Lung (tissue), 12 donors: Measurements from ENCODE around the gene PRG2. TPM values are rescaled to one million over a fixed set of nuclear protein-coding genes. Genes with fewer than 3 reads are reported as not detected.

Source experiments
- ATAC-seq: fragments of 200-7000 bp; cut with Tn5 transposase; one replicate; pipeline ENCODE4 v1.9.1; 2020; ENCODE audit warnings: moderate number of reproducible peaks; ENCODE audit not compliant: insufficient read depth, low FRiP score
- DNase-seq, 3 donors: peaks; one replicate each; pipeline ENCODE4 v3.0.0-alpha.2; 2013 to 2017
- H3K27ac ChIP-seq, 2 donors: one replicate each; pipeline ENCODE4 v1.5.1; 2013; ENCODE audit warnings: mild to moderate bottlenecking in 2 of 2, moderate library complexity in 2 of 2, control low read depth in 1 of 2, inconsistent platforms in 1 of 2, low read depth in 1 of 2, low read length in 1 of 2
- H3K27me3 ChIP-seq, 3 donors: one replicate each; pipeline ENCODE4 v1.5.1; 2013; ENCODE audit warnings: low read length in 2 of 3; ENCODE audit not compliant: control insufficient read depth in 3 of 3, insufficient read depth in 3 of 3
- H3K36me3 ChIP-seq, 4 donors: one replicate each; pipeline ENCODE4 v1.5.1; 2013; ENCODE audit warnings: low read length in 4 of 4, mild to moderate bottlenecking in 1 of 4, moderate library complexity in 1 of 4; ENCODE audit not compliant: control insufficient read depth in 4 of 4, insufficient read depth in 4 of 4
- H3K4me1 ChIP-seq, 5 donors: one replicate each; pipeline ENCODE4 v1.5.1; 2013; ENCODE audit warnings: low read length in 5 of 5, mild to moderate bottlenecking in 2 of 5, moderate library complexity in 1 of 5; ENCODE audit not compliant: control insufficient read depth in 5 of 5, insufficient read depth in 5 of 5
- H3K4me3 ChIP-seq: one replicate; pipeline ENCODE4 v1.5.1; 2013; ENCODE audit warnings: mild to moderate bottlenecking, control low read depth, moderate library complexity
- H3K9ac ChIP-seq, 2 donors: one replicate each; pipeline ENCODE4 v1.5.1; 2013; ENCODE audit warnings: low read length in 2 of 2, control low read depth in 1 of 2; ENCODE audit not compliant: insufficient read depth in 1 of 2
- H3K9me3 ChIP-seq, 4 donors: one replicate each; pipeline ENCODE4 v1.5.1; 2013; ENCODE audit warnings: low read length in 3 of 4, mild to moderate bottlenecking in 1 of 4, moderate library complexity in 1 of 4; ENCODE audit not compliant: control insufficient read depth in 4 of 4, insufficient read depth in 3 of 4
- WGBS, 2 donors: extraction: QIAGEN DNeasy Blood & Tissue Kit; methylation state at CpG; one replicate each; pipeline ENCODE4 v1.1.7; 2013; 5-methylcytosine and 5-hydroxymethylcytosine counted together
- polyA plus RNA-seq, 2 donors: library from polyadenylated mRNA; stranded (reverse); fragments of 200-250 nt; gene quantifications; one replicate each; pipeline ENCODE4 v1.2.1, GENCODE V29; 2013
- total RNA-seq, 2 donors: library from RNA; depleted of rRNA in 1 of 2; stranded (reverse); fragments of >200 nt in 1 of 2; gene quantifications; one replicate each; pipeline ENCODE4 v1.2.1, GENCODE V29; 2014 to 2021
- TF ChIP-seq, protein P1 (sequence below): IDR thresholded peaks from 2 replicates; pipeline ENCODE4 v1.5.1; 2012; ENCODE audit warnings: mild to moderate bottlenecking; ENCODE audit errors: control extremely low read depth, extremely low read depth
- donor health status: control.
- donor health status: control.
- donor health status: Bipolar disorder and iron deficiency.
- donor health status: healthy.
- donor health status: DM: yes; HTN: yes; CAD: no.

Gene PRG2
- total and polyA plus RNA-seq, 4 donors = 0.68 to 5.3 (median 0.83) TPM

DNA sequence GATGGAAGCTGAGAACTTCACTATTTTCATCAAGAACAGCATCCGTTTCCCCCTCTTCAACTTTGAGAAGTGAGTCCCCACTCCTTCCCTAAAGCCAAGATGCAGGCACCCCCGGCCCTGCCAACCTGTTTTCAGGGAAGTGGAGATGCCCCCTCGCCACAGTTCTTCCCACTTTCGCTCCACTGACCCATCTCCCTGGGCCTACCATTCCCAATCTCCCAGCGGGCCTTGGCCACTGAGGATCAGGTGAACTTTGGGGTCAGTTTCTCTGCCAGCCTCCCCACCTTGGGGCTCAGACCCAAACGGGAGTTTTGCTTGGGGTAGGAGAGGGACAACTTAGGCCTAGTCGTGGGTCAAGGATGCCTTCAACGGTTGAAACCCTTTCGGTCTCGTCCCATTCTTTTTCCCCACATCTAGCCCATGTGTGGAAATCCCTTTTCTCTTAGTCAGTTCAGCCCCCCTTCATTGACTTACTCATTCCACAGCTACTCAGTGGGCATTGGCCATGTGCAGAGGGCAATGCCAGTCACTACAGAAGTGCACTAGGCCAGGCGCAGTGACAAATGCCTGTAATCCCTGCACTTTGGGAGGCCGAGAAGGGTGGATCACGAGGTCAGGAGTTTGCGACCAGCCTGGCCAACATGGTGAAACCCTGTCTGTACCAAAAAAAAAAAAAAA lies 41.7 kb downstream of the PRG2 start:
- ATAC-seq (no peak), DNase-seq (no peak)
- TF ChIP-seq, protein P1, sequence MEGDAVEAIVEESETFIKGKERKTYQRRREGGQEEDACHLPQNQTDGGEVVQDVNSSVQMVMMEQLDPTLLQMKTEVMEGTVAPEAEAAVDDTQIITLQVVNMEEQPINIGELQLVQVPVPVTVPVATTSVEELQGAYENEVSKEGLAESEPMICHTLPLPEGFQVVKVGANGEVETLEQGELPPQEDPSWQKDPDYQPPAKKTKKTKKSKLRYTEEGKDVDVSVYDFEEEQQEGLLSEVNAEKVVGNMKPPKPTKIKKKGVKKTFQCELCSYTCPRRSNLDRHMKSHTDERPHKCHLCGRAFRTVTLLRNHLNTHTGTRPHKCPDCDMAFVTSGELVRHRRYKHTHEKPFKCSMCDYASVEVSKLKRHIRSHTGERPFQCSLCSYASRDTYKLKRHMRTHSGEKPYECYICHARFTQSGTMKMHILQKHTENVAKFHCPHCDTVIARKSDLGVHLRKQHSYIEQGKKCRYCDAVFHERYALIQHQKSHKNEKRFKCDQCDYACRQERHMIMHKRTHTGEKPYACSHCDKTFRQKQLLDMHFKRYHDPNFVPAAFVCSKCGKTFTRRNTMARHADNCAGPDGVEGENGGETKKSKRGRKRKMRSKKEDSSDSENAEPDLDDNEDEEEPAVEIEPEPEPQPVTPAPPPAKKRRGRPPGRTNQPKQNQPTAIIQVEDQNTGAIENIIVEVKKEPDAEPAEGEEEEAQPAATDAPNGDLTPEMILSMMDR = no peak
- Histone ChIP-seq H3K36me3 (no peaks in the 10 kb centered on the region), H3K9ac (no peak overlapping the region), H3K27me3 (no peaks in the 10 kb centered on the region), H3K9me3 (no peaks in the 10 kb centered on the region), H3K27ac (no peak overlapping the region), H3K4me3 (no peak overlapping the region), H3K4me1 (no peaks in the 10 kb centered on the region)
- WGBS, 2 donors = 90 to 92% methylated on average over 14 of the region's 14 CpGs

DNA sequence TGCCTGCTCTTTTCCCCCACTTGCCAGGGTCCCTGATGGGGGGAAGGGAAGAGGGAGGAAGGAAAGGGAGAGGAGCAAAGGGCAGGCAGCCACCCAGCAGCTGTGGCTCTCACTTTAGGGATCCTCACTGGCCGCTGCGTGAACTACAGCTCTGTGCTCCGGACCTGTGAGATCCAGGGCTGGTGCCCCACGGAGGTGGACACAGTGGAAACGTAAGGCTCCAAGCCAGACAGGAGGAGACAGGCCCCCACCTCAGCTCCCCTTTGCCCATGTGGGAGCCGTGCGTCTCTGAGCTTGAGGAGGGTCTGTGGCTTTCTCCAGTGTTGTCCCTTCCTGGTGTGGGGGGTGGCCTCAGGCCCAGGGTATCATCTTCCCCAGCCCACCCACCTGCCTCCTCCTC lies 42.4 kb downstream of the PRG2 start:
- 80 to 86% methylated on average over 7 of the region's 7 CpGs for WGBS, 2 donors

DNA sequence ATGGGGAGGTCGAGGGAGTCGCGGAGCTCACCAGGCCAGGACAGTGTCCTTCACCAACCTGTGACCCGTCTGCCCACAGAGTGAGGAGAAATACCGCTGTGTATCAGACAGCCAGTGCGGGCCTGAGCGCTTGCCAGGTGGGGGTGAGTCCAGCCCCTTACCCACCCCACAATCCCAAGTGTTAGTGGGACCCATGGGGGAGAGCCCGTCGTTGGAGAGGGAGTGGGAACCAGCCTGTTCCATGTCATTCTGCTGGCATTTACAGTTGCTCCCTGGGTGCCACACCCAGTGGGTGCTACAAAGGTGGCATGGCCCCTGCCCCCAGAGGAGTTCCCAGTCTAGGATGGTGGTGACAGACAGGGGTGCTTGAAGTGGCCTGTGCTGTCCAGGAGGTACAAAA lies 43.1 kb downstream of the PRG2 start:
- no peak for ATAC-seq
- no peak overlapping the region for H3K27ac ChIP-seq
- no peaks in the 10 kb centered on the region for H3K9me3 ChIP-seq
- 91 to 95% methylated on average over 9 of the region's 9 CpGs for WGBS, 2 donors
- DNase-seq = no peak
- no peaks in the 10 kb centered on the region for H3K27me3 ChIP-seq
- no peaks in the 10 kb centered on the region for H3K4me1 ChIP-seq
- H3K36me3 ChIP-seq = no peaks in the 10 kb centered on the region
- TF ChIP-seq, protein P1 = no peak
- no peak overlapping the region for H3K4me3 ChIP-seq
- H3K9ac ChIP-seq = no peak overlapping the region

More for the DNA sequence above, 42.4 kb downstream of the PRG2 start:
- Histone ChIP-seq H3K36me3 (no peaks in the 10 kb centered on the region), H3K27ac (no peak overlapping the region), H3K4me3 (no peak overlapping the region), H3K4me1 (no peaks in the 10 kb centered on the region), H3K9me3 (no peaks in the 10 kb centered on the region), H3K27me3 (no peaks in the 10 kb centered on the region), H3K9ac (no peak overlapping the region)
- DNase-seq (no peak), ATAC-seq (no peak)
- TF ChIP-seq, protein P1 = no peak
